HG02981 (cell line): ENCODE data around the gene ZNF630.
"Not testable (repeated sequence)": the region's sequence is repeated elsewhere in the genome, so short reads cannot be mapped to it uniquely, and the experiment has no call there.

Experiments
- ATAC-seq: cut with Tn5 transposase; IDR thresholded peaks from one replicate; pipeline ENCODE4 v1.9.1; 2021; ENCODE audit warnings: mild to moderate bottlenecking, moderate library complexity; ENCODE audit not compliant: unreplicated experiment

ZNF630 gene

DNA sequence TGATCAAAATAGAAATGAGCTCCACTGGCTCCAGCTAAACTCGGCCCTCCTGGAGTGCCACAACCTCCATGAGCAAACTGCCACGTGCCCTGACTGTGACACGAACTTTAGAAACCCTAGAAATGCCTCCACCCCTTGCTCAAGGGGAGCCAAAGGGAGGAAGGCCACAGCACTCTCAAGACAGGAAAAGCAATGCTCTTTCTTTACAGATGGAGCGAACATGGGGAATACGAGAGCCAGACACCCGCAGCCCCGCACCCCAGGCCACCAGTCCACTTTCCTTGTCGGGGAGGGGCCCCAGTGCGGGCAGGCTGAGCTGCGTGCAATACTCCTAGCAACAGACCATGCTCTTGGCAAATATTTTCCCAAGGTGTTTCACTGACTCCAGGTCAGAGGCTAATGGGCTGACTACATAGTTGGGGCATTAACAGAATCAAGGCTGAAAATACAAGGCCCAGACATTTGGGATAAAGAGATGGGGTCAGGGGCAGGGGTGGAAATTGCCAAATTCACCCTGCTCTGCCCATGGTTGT lies 40.7 kb downstream of the ZNF630 start:
- not testable (repeated sequence) for ATAC-seq

GRCh38 chrX:48030237-48030636 lies 41.2 kb downstream of the ZNF630 start:
- ATAC-seq, result no peak

- ATAC-seq, result no peak
These were observed 43.3 kb downstream of the ZNF630 start for GRCh38 chrX:48028091-48028490.

- not testable (repeated sequence) for ATAC-seq
These were observed 43.9 kb downstream of the ZNF630 start for GRCh38 chrX:48027545-48027944.

DNA sequence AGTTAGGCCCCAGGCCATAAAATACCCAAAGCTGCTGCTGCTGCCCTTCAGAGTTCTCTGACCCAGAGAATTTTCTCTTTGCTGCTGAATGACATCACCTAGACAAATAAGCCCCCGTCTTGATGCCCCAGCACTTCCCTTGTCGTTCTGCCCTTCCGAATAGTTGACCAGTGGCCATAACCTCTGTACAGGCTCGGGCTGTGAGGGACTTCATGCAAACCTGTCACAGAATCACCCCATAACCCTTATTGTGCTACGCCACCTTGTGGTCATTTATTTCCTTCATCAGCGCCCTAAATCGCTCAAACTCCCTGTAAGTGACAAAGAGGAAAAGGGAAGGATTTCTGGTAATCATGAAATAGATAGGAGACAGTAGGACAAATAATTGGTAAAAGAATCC lies 45.9 kb downstream of the ZNF630 start:
- ATAC-seq, result no peak

DNA sequence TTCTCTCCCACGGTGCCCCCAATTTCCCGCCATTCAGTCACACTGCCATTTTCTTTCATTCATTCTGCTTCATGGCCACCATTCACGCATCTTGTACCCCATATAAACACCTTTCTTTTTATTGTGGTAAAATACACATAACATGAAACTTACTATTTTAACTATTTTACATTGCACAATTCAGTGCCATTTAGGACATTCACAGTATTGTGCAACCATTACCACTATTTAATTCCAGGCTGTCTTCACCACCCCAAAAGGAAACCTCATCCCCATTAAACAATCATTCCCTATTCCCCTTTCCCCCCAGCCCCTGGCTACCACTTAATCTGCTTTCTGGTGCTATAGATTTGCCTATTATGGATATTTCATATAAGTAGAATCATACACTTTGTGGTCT lies 48.7 kb downstream of the ZNF630 start:
- ATAC-seq, result no peak

DNA sequence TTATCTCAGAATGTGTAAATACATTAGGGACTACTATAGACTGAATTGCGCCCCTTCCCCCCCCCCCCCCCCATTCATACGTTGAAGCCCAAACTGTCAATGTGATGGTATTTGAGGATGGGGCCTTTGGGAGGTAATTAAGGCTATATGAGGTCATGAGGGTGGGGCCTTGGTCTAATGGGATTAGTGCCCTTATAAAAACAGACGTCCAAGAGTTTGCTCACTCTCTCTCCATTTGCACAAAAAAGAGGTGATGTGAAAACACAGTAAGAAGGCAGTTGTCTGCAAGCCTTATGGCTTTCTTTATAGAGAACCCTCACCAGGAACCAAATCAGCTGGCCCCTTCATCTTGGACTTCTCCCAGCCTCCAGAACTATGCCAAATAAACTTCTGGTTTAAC lies 49.3 kb downstream of the ZNF630 start:
- no peak for ATAC-seq

GRCh38 chrX:48021026-48021900 lies 50.2 kb downstream of the ZNF630 start:
- peak; percentile 65 for ATAC-seq

GRCh38 chrX:48020472-48020871 lies 51.0 kb downstream of the ZNF630 start:
- not testable (repeated sequence) for ATAC-seq

GRCh38 chrX:48019892-48020291 lies 51.5 kb downstream of the ZNF630 start:
- ATAC-seq, result not testable (repeated sequence)

GRCh38 chrX:48016583-48017310 lies 54.7 kb downstream of the ZNF630 start:
- ATAC-seq, result not testable (repeated sequence)

DNA sequence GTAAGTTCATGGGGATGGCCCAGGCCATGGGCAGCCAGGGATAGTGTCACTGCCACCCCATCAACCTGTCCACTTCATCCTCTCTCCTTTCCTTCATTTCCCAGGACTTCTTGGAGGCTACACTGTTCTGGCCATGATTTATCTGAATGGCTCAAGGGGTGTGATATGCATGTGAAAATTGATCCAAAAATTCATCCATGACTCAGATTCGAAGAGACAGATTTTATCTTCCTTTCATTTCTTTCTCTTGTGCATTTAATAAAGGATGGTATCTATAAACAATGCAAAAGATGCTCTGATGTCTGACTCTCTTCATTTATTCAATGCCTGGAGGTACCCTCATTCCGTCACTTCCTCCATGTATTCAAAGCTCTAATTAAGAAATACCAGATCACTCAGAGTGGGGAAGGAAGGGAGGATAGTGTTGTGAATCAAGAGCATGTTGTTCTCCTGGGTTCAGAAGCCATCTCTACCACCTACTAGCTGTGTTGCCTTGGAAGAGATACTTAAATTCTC lies 61.9 kb downstream of the ZNF630 start:
- not testable (repeated sequence) for ATAC-seq
